Kidney epithelial cell (primary cell): ENCODE measurements around the gene TAF12. TPM values are rescaled to one million over a fixed set of nuclear protein-coding genes. Genes with fewer than 3 reads are reported as not detected.
"Not testable (repeated sequence)": the region's sequence is repeated elsewhere in the genome, so short reads cannot be mapped to it uniquely, and the experiment has no call there.

Experiments used
- DNase-seq: peaks from one replicate; pipeline ENCODE4 v3.0.0-alpha.2; 2010; ENCODE audit warnings: low read depth
- H3K27me3 ChIP-seq: 2 replicates; pipeline ENCODE4 v1.6.0; 2011; ENCODE audit warnings: low read length; ENCODE audit not compliant: control insufficient read depth, insufficient read depth
- H3K36me3 ChIP-seq: 2 replicates; pipeline ENCODE4 v1.5.1; 2011; ENCODE audit warnings: low read length; ENCODE audit not compliant: control insufficient read depth, insufficient read depth
- H3K4me3 ChIP-seq: 2 replicates; pipeline ENCODE4 v1.5.1; 2011; ENCODE audit warnings: low read depth, mild to moderate bottlenecking, control low read depth, low read length
- total RNA-seq: library from RNA; depleted of rRNA; stranded (reverse); fragments of >200 nt; gene quantifications from 2 replicates; pipeline ENCODE4 v1.2.3, GENCODE V29; 2015
- TF ChIP-seq, protein P1 (sequence below): IDR thresholded peaks from 2 replicates; pipeline ENCODE4 v1.5.1; 2011; ENCODE audit warnings: mild to moderate bottlenecking, moderate library complexity, low read length, control low read depth, inconsistent platforms; ENCODE audit not compliant: insufficient read depth, poor library complexity, severe bottlenecking

The TAF12 gene
- total RNA-seq, 1 donor from 2014 or later, result 24.6 TPM

DNA sequence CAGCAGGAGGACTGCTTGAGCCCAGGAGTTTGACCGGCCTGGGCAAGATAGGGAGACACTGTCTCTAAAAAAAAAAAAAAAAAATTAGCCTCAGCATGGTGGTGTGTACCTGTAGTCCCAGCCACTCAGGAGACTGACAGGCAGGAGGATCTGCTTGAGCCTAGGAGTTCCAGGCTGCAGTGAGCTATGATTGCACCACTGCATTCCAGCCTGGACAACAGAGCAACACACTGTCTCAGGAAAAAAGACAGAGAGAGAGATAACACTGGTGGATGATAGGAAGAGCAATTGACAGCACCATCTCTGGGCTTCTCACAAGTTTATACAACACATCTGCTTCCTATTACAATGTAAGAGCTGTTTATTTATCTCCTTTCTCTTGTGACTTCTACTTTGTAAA, 3.2 kb upstream of the TAF12 start:
- DNase-seq, result no peak
- Histone ChIP-seq H3K4me3 (no peak overlapping the region), H3K36me3 (no peaks in the 10 kb centered on the region), H3K27me3 (no peaks in the 10 kb centered on the region)
- TF ChIP-seq, protein P1, sequence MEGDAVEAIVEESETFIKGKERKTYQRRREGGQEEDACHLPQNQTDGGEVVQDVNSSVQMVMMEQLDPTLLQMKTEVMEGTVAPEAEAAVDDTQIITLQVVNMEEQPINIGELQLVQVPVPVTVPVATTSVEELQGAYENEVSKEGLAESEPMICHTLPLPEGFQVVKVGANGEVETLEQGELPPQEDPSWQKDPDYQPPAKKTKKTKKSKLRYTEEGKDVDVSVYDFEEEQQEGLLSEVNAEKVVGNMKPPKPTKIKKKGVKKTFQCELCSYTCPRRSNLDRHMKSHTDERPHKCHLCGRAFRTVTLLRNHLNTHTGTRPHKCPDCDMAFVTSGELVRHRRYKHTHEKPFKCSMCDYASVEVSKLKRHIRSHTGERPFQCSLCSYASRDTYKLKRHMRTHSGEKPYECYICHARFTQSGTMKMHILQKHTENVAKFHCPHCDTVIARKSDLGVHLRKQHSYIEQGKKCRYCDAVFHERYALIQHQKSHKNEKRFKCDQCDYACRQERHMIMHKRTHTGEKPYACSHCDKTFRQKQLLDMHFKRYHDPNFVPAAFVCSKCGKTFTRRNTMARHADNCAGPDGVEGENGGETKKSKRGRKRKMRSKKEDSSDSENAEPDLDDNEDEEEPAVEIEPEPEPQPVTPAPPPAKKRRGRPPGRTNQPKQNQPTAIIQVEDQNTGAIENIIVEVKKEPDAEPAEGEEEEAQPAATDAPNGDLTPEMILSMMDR, result no peak

DNA sequence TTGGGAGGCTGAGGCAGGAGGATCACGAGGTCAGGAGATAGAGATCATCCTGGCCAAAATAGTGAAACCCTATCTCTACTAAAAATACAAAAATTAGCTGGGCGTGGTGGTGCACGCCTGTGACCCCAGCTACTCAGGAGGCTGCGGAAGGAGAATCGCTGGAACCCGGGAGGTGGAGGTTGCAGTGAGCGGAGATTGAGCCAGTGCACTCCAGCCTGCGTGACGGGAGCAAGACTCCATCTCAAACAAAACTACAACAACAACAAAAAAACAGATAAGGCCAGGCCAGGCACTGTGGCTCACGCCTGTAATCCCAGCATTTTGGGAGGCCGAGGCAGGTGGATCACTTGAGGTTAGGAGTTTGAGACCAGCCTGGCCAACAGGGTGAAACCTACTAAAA, 2.5 kb upstream of the TAF12 start:
- not testable (repeated sequence) for H3K4me3 ChIP-seq

DNA sequence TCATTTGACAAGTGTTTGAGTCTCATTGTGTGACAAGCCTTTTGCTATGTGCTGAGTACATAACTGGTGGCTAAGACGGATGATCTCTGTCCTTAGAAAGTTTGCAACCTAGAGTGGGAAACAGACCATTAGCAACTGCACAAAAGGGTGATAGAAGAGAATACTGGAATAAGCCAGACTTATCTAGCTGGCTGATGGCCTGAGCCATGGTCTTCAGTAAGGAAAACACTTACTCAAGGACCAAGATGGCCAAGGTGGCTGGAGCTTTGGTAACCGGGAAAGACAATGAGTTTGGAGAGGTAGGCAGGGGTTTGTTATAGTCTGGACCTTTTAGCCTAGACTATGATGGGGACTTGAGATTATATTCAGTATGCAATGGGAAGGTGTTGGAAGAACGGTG, 1.6 kb upstream of the TAF12 start:
- TF ChIP-seq, protein P1, result no peak
- no peaks in the 10 kb centered on the region for H3K27me3 ChIP-seq
- DNase-seq, result no peak
- H3K36me3 ChIP-seq, result no peaks in the 10 kb centered on the region
- H3K4me3 ChIP-seq, result no peak overlapping the region

More for the DNA sequence above, 2.5 kb upstream of the TAF12 start:
- not testable (repeated sequence) for H3K36me3 ChIP-seq, DNase-seq, H3K27me3 ChIP-seq

DNA sequence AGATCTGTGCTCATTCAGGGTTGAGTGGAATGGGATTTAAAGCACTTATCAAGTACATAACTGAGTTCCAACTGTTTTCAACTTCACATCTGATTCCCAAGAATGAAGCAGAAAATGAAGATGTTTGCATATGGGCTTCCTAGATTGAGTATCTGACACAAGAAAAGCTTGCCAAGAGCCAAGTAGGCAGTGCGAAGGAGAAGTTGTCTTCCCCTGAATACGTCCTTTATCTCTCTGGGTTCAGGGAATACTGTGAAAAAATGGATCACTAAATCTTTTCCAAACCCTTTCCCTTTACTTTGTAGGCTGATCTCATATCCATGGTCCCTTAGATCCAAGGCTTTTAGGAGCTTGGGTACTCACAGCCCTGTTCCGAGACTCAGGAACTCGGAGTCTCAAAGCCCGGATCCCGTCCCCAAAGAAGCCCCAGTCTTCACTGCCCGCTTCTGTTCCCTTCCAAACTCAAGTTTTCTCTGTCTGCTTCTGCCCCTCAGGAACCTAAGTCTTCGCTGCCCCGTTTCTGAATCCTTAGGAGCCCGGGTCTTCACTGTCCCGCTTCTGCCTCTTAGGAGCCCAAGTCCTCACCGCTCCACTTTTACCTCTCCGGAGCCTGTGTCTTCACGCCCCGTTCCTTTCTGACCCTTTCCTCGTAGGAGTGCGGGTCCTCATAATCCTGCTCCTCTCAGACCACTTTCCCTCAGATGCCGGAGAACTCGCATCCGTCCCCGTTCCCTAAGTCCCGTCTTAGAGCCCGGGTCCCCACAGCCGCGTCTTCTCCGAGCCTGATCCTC, 616 bp downstream of the TAF12 start:
- H3K4me3 ChIP-seq, result peak overlapping the region; percentile 79
- H3K27me3 ChIP-seq, result no peaks in the 10 kb centered on the region
- H3K36me3 ChIP-seq, result no peaks in the 10 kb centered on the region
- TF ChIP-seq, protein P1, result no peak
- DNase-seq, result no peak

DNA sequence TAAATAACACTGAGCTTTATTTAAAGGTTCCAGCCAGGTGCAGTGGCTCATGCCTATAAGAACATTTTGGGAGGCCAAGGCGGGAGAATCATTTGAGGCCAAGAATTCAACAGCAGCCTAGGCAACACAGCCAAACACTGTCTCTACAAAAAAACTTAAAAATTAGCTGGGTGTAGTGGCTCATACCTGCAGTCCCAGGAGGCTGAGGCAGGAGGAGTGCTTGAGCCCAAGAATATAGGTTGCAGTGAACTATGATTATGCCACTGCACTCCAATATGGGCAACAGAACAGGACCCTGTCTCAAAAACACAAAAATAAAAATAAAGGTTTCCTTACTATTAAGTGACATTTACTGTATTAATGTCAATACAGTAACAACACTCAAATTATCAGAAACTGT, 2.1 kb downstream of the TAF12 start:
- Histone ChIP-seq H3K36me3 (no peaks in the 10 kb centered on the region), H3K4me3 (no peak overlapping the region), H3K27me3 (no peaks in the 10 kb centered on the region)
- no peak for DNase-seq
- TF ChIP-seq, protein P1, result peak; percentile 49

DNA sequence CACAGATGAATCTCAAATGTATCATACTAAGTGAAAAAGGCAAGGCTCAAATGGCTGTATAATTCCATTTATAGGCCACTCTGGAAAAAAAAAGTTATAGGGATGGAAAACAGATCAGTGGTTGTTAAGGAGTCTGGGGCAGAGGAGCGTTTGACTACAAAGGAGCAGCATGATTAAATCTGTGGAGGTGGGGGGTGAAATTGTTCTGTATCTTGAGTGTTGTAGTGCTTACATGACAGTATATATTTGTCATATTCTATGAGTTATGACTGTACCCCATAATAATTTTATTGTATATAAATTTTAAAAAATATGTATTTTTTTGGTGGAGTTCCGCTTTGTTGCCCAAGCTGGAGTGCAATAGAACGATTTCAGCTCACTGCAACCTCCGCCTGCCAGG, 10.3 kb downstream of the TAF12 start:
- TF ChIP-seq, protein P1, result no peak
- H3K36me3 ChIP-seq, result no peaks in the 10 kb centered on the region
- no peak for DNase-seq
- no peak overlapping the region for H3K4me3 ChIP-seq
- H3K27me3 ChIP-seq, result no peaks in the 10 kb centered on the region
